Fibroblast of pulmonary artery (primary cell): ENCODE measurements around the gene LPAR1.

Experiments
- DNase-seq: peaks from one replicate; pipeline ENCODE4 v3.0.0-alpha.2; 2010; ENCODE audit warnings: low read depth
- H3K4me3 ChIP-seq: replicated peaks from 2 replicates; pipeline ENCODE4 v1.5.1; 2011; ENCODE audit warnings: low read depth, mild to moderate bottlenecking, control low read depth, low read length, moderate library complexity
- TF ChIP-seq, protein P1 (sequence below): IDR thresholded peaks from 2 replicates; pipeline ENCODE4 v1.5.1; 2011; ENCODE audit warnings: mild to moderate bottlenecking, control low read depth, low read length, inconsistent platforms; ENCODE audit errors: missing control alignments

Gene LPAR1

DNA sequence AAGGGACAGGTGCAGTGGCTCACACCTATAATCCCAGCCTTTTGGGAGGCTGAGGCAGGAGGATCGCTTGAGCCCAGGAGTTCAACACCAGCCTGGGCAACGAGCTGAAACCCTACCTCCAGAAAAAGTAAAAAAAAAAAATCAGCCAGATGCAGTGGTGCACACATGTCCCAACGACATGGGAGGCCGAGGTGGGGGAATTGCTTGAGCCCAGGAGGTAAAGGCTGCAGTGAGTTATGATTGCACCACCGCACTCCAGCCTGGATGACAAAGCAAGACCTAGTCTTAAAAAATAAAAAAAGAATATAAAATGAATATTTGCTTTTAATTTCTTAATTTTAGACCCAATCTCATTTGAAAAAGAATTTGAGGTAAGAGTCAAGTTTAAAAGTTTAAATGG is 143.5 kb downstream of the LPAR1 start:
- DNase-seq, result no peak
- H3K4me3 ChIP-seq, result no peak overlapping the region
- TF ChIP-seq, protein P1, sequence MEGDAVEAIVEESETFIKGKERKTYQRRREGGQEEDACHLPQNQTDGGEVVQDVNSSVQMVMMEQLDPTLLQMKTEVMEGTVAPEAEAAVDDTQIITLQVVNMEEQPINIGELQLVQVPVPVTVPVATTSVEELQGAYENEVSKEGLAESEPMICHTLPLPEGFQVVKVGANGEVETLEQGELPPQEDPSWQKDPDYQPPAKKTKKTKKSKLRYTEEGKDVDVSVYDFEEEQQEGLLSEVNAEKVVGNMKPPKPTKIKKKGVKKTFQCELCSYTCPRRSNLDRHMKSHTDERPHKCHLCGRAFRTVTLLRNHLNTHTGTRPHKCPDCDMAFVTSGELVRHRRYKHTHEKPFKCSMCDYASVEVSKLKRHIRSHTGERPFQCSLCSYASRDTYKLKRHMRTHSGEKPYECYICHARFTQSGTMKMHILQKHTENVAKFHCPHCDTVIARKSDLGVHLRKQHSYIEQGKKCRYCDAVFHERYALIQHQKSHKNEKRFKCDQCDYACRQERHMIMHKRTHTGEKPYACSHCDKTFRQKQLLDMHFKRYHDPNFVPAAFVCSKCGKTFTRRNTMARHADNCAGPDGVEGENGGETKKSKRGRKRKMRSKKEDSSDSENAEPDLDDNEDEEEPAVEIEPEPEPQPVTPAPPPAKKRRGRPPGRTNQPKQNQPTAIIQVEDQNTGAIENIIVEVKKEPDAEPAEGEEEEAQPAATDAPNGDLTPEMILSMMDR, result no peak

DNA sequence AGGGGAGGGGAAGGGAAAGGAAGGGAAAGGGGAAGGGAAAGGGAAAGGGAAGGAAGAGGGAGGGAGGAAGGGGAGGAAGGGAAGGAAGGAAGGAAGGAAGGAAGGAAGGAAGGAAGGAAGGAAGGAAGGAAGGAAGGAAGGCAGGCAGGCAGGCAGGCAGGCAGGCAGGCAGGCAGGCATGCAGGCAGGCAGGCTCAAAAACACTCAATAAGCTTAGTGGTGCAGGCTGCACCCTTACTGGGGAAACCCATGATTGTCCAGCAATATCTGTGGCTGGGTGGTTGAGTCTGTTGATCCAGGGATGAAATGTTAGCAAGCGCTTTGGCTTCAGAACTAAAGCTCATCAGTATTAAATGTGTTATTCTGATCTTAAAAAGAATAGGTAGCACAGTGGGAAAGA is 145.6 kb downstream of the LPAR1 start:
- DNase-seq, result no peak
- TF ChIP-seq, protein P1, result no peak
- no peak overlapping the region for H3K4me3 ChIP-seq

DNA sequence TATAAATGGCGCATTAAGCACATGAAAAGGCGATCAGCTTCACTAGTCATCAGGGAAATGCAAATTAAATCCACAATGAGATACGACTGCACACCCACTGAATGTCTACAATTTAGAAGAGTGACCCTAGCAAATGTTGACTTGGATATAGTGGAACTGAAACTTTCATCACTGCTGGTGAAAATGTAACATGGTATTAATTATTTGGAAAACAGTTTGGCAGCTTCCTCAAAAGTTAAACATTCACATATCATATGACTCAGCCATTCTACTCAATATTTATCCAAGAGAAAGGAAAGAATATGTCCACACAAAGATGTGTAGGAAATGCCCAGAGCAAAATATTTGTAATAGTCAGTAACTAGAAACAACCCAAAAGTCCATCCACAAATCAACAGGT is 146.5 kb downstream of the LPAR1 start:
- no peak overlapping the region for H3K4me3 ChIP-seq
- DNase-seq, result peak; percentile 20
- TF ChIP-seq, protein P1, result no peak

DNA sequence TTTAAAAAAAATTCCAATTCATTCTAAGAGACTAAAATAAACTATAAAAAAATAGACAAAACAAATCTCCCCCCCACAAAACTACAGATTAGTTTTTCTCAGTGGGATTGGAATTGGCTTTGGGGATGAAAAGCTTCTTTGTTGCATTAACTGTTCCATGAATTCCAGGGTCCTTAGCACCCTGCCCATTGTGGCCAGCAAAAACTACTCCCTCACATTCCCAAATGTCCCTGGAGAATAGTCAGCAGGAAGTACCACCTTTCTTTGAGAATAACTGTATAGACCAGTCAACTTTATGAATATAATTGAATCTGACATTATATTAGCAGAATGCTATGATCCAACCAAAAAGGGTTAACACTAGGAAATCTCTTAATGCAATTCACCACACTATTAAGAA is 147.9 kb downstream of the LPAR1 start:
- H3K4me3 ChIP-seq, result no peak overlapping the region
- DNase-seq, result peak; percentile 40
- TF ChIP-seq, protein P1, result no peak

DNA sequence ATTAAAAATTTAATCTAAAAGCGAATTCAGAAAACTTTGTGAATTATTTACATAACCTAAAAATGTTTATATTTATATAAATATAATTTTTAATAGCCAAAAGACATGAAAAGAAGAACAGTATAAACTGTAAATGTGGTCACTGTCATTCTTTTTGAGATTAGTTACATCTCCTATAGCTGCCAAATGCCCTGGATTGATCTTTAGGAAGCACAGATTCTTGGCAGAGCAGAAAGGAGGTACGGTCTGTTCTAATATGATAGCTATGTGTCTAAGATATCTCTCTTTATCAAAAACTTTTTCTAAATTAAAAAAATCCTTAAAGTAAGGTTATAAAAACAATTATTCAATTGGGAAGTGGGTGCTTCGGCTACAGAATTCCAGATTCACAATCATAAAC is 151.0 kb downstream of the LPAR1 start:
- TF ChIP-seq, protein P1, result no peak
- H3K4me3 ChIP-seq, result no peak overlapping the region
- DNase-seq, result no peak

DNA sequence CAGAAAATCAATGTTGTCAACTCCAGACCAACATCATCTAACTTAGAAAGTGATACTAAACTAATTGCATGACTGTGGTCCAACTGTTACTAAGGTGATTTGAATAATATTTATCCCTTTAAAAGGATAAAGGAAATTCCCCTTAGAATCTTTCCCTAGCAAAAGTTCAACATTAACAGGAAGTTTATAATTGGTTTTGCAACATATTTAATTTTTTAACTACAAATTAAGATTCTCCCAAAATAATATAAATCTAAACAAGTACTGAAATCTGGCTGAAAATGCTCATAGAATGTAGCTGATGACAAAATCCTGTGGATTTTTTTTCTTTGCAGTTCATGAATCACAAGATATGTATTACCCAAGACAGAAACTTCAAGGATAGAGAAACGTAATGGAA is 151.4 kb downstream of the LPAR1 start:
- H3K4me3 ChIP-seq, result no peak overlapping the region
- TF ChIP-seq, protein P1, result no peak
- DNase-seq, result peak; percentile 64

DNA sequence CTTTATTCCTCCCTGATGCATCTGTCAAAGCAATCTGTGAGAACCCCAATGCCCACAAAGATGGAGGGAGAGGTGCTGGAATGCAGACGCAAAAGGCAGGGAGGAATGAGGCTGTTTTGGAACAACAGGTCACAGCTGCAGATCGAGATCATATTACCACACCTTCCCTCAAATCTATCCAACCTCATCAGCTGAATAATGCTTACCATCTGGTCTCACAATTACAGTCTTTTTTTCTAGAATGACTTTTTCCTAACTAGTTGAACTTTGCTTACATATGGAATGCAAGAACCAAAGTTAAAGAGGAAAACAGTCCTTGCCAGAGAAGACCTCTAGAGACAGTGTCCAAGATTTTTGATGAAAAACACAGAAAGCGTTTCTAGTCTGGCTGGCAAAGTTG is 158.1 kb downstream of the LPAR1 start:
- peak; percentile 64 for DNase-seq

More for the DNA sequence above, 158.1 kb downstream of the LPAR1 start:
- TF ChIP-seq, protein P1, result no peak
- H3K4me3 ChIP-seq, result no peak overlapping the region
